CD1c-positive myeloid dendritic cell (primary cell): ENCODE results near the gene CCR7.
A peak's percentile ranks its signal among the peaks of the same experiment; 100 is the strongest.

Experiments
- DNase-seq: peaks from one replicate; pipeline ENCODE4 v3.0.0-alpha.2; 2016; ENCODE audit errors: extremely low spot score

CCR7 gene

GRCh38 chr17:40562838-40563219, 2.4 kb downstream of the CCR7 start:
- no peak for DNase-seq

- peak; percentile 27 for DNase-seq
Measured at GRCh38 chr17:40561871-40562611, 3.2 kb downstream of the CCR7 start.

GRCh38 chr17:40561294-40561870, 3.9 kb downstream of the CCR7 start:
- peak; percentile 24 for DNase-seq

GRCh38 chr17:40560592-40561293, 4.5 kb downstream of the CCR7 start:
- DNase-seq: peak; percentile 81

GRCh38 chr17:40559954-40560591, 5.2 kb downstream of the CCR7 start:
- peak; percentile 89 for DNase-seq

- no peak for DNase-seq
Measured at GRCh38 chr17:40559564-40559916, 5.7 kb downstream of the CCR7 start.

- no peak for DNase-seq
Measured at GRCh38 chr17:40558890-40559563, 6.2 kb downstream of the CCR7 start.

- no peak for DNase-seq
Measured at GRCh38 chr17:40558300-40558889, 6.9 kb downstream of the CCR7 start.

- DNase-seq: no peak
Measured at GRCh38 chr17:40557531-40558299, 7.6 kb downstream of the CCR7 start.

- no peak for DNase-seq
Measured at GRCh38 chr17:40556884-40557414, 8.3 kb downstream of the CCR7 start.

GRCh38 chr17:40556198-40556661, 9.0 kb downstream of the CCR7 start:
- no peak for DNase-seq

GRCh38 chr17:40555296-40556190, 9.7 kb downstream of the CCR7 start:
- no peak for DNase-seq

- no peak for DNase-seq
Measured at GRCh38 chr17:40554646-40555295, 10.5 kb downstream of the CCR7 start.

GRCh38 chr17:40553694-40554534, 11.4 kb downstream of the CCR7 start:
- peak; percentile 20 for DNase-seq

GRCh38 chr17:40552806-40553693, 12.2 kb downstream of the CCR7 start:
- DNase-seq: no peak

GRCh38 chr17:40551879-40552768, 13.1 kb downstream of the CCR7 start:
- DNase-seq: no peak
